Measurements from ENCODE around the gene DCP1B.

The DCP1B gene

DNA sequence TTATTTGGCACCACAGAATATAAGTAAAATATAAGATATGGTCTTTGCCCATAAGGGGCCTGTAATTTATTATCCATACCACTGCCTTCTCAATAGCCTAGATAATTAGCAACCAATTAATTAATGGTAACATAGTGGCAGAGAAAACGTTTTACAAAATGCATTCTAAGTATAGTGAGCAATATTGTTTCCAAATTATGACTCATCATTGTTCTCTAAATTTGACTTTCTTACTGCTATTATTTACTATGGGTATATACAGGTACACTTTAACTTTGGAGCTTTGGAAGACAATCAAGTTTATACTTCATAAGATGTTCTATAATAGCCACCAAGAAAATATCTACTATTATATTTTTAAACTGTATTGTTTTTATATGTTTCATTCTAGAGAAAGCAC is 26.7 kb downstream of the DCP1B start:
- TF ChIP-seq CTCF (IDR thresholded peaks at IDR 0.05; ENCODE audit: insufficient read depth, low read depth, low read length, missing control alignments) = no peak
- no peak overlapping the region for H3K4me3 ChIP-seq (ENCODE audit: low read depth, low read length)
- no peak for DNase-seq (ENCODE audit: low read depth)

GRCh38 chr12:1977109-1977508 is 27.1 kb downstream of the DCP1B start:
- TF ChIP-seq CTCF (IDR thresholded peaks at IDR 0.05; ENCODE audit: insufficient read depth, low read depth, low read length, missing control alignments) = no peak
- no peak overlapping the region for H3K4me3 ChIP-seq (ENCODE audit: low read depth, low read length)
- DNase-seq (ENCODE audit: low read depth) = no peak

- no peak for TF ChIP-seq CTCF (IDR thresholded peaks at IDR 0.05; ENCODE audit: insufficient read depth, low read depth, low read length, missing control alignments)
- H3K4me3 ChIP-seq (ENCODE audit: low read depth, low read length) = no peak overlapping the region
- DNase-seq (ENCODE audit: low read depth) = no peak
Measured at GRCh38 chr12:1974812-1975211, 29.4 kb downstream of the DCP1B start.

DNA sequence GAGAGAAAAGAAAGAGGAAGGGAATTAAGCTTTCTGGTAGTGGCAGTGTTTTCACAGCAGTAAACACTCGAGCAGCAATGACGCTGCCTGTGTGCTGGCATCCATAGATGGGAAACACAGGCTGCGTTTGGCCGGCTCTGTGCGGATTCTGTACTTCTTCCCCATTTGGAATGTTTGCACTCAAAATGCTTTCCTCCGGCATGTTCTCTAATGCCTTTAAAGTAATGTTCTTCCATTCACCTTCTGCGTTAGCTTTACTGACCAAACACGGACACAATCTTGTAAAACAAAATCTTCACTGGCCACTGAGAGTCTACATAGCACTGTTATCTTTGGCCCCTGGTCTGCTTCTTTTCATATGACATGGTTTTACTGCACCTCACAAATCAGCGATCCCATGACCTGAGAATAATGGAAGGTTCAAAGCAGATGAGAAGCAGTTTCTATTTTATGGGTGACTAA is 31.4 kb downstream of the DCP1B start:
- no peak for DNase-seq (ENCODE audit: low read depth)
- TF ChIP-seq CTCF (IDR thresholded peaks at IDR 0.05; ENCODE audit: insufficient read depth, low read depth, low read length, missing control alignments) = no peak
- no peak overlapping the region for H3K4me3 ChIP-seq (ENCODE audit: low read depth, low read length)

DNA sequence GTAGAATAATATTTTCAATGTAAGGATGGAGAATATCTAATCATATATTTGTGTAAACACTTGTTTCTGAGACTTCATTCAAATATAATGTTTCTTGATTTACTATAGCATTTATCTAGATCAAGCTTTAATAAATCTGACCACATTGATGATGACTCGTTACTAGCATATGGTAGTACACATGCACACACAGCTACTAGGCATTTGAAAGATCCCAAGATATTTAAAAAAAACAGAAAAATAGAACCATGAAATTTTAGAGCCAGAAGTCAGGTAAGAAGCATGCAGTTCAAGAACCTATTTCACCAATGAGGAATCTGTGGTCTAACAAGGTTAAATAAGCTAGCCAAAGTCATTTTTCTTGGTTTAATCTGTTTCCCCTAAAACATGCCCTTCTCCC is 32.0 kb downstream of the DCP1B start:
- no peak for TF ChIP-seq CTCF (IDR thresholded peaks at IDR 0.05; ENCODE audit: insufficient read depth, low read depth, low read length, missing control alignments)
- H3K4me3 ChIP-seq (ENCODE audit: low read depth, low read length) = no peak overlapping the region
- no peak for DNase-seq (ENCODE audit: low read depth)

DNA sequence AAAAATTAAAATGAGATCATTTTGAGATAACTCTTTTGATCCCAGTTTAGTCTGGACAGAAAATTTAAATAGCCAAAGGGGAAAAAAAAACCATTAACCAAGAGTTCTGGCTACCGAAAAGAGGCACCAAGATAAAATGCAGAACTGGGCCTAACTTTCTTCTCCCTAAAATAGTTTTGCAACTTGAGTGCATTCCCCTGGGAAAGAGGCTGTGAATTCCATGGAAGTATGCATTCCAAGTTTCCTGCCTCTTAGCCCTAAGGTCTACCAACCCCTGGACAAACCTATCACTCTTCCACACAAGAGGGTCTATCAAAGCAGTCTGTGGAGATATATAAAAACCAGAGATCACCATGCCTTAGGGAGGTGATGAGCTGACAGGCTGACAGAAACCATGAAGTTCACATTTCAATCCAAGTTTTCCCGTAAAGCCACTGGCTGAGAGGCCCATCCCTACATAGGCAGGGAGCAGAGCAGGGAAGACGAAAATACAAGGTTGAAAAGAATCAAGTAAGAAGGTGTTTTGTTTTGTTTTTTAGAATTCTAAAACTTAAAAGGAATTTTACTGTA is 33.8 kb downstream of the DCP1B start:
- TF ChIP-seq CTCF (IDR thresholded peaks at IDR 0.05; ENCODE audit: insufficient read depth, low read depth, low read length, missing control alignments) = no peak
- no peak overlapping the region for H3K4me3 ChIP-seq (ENCODE audit: low read depth, low read length)
- no peak for DNase-seq (ENCODE audit: low read depth)

DNA sequence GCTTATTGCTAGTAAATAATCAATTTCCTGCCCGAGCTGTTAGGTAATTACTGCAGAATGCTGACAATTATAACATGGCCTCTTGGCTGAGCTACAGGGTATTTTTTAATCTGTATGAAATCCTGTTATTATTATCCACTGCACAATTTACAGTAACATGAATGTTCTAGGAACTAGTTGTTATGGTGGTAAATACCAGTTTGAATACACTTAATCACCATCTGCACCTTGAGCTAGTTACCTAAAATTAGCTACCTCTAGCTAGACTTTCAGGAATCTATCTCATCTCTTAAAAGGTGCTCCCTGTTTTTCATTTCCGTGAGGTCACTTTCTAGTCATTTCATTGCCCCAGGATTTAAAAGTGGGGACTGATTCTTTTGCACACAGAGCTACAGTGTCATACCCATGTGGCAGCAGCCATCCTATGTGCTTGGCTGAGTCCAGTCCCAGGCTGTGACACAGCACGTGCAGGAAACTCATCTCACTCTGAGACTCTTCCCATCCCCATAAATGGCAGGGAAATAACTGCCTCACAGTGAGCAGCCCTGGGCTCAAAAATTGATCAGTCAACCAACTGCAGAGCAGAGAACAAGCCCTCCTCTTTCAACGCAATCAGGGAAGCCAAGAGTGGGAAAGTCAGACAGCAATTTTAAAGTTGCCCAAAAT is 37.6 kb downstream of the DCP1B start:
- H3K4me3 ChIP-seq (ENCODE audit: low read depth, low read length) = no peak overlapping the region
- TF ChIP-seq CTCF (IDR thresholded peaks at IDR 0.05; ENCODE audit: insufficient read depth, low read depth, low read length, missing control alignments) = no peak
- no peak for DNase-seq (ENCODE audit: low read depth)

All from GM12865 (cell line).